ENCODE measurements around the gene ANAPC15.

DNA sequence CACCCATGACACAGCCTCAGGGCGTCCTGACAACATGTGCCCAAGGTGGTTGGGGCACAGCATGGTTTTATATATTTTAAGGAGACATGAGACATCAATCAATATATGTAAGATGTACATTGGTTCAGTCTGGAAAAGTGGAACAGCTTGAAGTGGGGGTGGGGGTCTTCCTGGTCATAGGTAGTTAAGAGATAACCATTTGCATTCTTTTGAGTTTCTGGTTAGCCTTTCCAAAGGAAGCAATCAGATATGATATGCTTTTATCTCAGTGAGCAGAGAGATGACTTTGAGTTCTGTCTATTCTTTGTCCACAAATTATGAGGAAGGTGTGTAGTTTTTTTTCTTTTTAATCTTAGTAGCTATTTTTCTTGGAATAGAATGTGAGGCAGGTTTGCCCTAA lies 10.1 kb upstream of the ANAPC15 start:
- TF ChIP-seq, protein P1, sequence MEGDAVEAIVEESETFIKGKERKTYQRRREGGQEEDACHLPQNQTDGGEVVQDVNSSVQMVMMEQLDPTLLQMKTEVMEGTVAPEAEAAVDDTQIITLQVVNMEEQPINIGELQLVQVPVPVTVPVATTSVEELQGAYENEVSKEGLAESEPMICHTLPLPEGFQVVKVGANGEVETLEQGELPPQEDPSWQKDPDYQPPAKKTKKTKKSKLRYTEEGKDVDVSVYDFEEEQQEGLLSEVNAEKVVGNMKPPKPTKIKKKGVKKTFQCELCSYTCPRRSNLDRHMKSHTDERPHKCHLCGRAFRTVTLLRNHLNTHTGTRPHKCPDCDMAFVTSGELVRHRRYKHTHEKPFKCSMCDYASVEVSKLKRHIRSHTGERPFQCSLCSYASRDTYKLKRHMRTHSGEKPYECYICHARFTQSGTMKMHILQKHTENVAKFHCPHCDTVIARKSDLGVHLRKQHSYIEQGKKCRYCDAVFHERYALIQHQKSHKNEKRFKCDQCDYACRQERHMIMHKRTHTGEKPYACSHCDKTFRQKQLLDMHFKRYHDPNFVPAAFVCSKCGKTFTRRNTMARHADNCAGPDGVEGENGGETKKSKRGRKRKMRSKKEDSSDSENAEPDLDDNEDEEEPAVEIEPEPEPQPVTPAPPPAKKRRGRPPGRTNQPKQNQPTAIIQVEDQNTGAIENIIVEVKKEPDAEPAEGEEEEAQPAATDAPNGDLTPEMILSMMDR (IDR thresholded peaks at IDR 0.05) = no peak
- TF ChIP-seq POLR2A (IDR thresholded peaks at IDR 0.05) (no peak), POLR2AphosphoS5 (IDR thresholded peaks at IDR 0.05) (no peak), EP300 (IDR thresholded peaks at IDR 0.05) (no peak)

All from stomach (tissue), 4 donors.